ENCODE data around the gene TUBB. TPM values are rescaled to one million over a fixed set of nuclear protein-coding genes. Genes with fewer than 3 reads are reported as not detected.
A peak's percentile ranks its signal among the peaks of the same experiment; 100 is the strongest.

TUBB gene
- total RNA-seq, 2 donors from 2014 or later, result 172 to 243 TPM

DNA sequence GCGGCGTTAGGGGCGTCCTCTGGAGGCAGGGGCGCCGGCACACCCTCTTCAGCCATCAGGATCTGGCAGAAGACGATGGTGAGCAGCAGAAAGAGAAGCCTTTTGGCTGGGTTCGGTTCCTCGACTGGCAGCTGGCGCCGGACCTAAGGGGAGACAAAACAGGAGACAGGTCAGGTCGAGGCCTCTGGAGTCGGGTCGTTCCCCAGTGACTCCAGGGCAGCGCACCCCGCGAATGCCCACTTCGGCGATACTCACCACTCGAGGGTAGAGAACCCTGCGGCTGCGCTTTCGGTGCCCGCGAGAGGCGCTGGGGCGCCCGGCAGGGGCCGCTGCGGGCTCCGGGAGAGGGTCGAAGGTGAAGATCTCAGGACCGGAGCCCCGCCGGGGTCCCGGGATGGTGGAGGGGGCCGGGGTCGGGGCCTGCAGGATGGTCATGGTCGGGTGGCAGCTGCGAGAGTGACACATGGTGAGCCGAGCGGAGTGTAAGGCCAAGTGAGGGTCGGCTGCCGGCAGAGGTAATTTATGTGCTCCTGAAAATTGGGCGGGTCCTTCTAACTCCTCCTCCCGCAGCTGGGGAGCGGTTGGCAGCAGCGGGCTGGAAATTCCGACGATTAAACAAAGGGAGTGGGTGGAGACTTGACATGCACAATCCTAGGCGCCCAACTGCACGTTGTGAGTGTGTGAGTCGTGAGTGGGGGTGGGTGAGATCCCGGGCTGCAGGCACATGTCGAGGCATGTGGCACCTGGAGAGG lies 24.1 kb downstream of the TUBB start, which contains the start of gene IER3:
Gene IER3 (minus strand): TSS at position 494 of the 752 bp plus-strand sequence. CDS start 29 bp downstream, at position 465.
- Histone ChIP-seq H3K4me1 (ENCODE audit: control insufficient read depth in 1 of 2, low read depth in 2 of 2) (peaks cover 9 to 46% of the 10 kb centered on the region in 2 donors), H3K36me3 (peaks cover 13% of the 10 kb centered on the region), H3K4me3 (peak within 1 kb of the TSS; percentile 93), H3K9me3 (no peaks in the 10 kb centered on the region), H3K27me3 (replicated peaks; ENCODE audit: insufficient read depth) (no peaks in the 10 kb centered on the region), H3K27ac (peak within 1 kb of the TSS; percentile 92 to 94)
- ATAC-seq (ENCODE audit: insufficient number of reproducible peaks, low FRiP score, low read depth) (peak; percentile 30), DNase-seq (ENCODE audit: low spot score) (peak; percentile 64)
- peak; percentile 71 for TF ChIP-seq CTCF (IDR thresholded peaks at IDR 0.05)

GRCh38 chr6:30747300-30747687 lies 27.1 kb downstream of the TUBB start:
- H3K27me3 ChIP-seq (replicated peaks; ENCODE audit: insufficient read depth), result no peaks in the 10 kb centered on the region
- no peak overlapping the region for H3K4me3 ChIP-seq
- no peaks in the 10 kb centered on the region for H3K36me3 ChIP-seq
- no peaks in the 10 kb centered on the region for H3K9me3 ChIP-seq
- H3K27ac ChIP-seq, result no peak overlapping the region
- peaks cover 8 to 33% of the 10 kb centered on the region in 2 donors for H3K4me1 ChIP-seq (ENCODE audit: control insufficient read depth in 1 of 2, low read depth in 2 of 2)
- DNase-seq (ENCODE audit: low spot score) (no peak), ATAC-seq (ENCODE audit: insufficient number of reproducible peaks, low FRiP score, low read depth) (no peak)
- TF ChIP-seq CTCF (IDR thresholded peaks at IDR 0.05), result no peak

DNA sequence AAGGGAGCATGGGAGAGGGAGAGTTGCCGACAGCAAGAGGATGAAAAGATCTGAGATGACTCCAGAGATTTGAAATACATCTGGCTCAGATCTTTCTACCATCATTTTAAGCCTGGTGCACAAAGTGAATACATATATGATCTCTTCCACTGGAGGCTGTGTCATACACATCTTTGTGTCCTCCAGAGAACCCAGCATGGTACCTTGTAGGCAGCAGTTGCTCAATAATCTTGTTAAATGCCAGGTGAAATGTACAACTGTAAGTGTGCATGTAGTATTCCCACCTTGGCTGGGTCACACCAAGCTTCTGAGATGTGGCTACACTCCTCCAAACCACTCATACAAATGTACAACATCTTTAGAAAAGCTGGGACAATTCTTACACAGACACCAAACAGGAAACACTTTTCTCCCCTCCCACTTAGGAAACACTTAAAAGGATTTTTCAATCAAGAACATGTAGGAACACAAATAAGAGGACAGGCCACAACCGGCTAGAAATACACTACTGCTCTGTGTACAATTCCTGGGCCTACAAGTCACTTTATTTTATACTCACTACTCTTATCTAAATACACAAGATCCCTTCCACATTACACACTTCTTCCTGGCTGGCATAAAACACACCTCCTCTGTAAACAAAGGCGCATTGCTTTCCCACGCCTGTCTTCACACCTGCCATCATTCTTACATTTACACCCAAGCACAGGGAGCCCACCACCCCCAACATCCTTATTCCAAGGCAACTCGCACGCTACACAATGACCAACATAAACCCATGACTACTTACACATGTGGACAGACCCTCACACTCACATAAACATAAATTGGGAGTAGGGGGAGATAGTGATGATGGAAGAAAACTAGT lies 28.0 kb downstream of the TUBB start:
- TF ChIP-seq CTCF (IDR thresholded peaks at IDR 0.05), result no peak
- Histone ChIP-seq H3K36me3 (no peaks in the 10 kb centered on the region), H3K4me3 (no peak overlapping the region), H3K9me3 (no peaks in the 10 kb centered on the region), H3K27ac (no peak overlapping the region), H3K4me1 (ENCODE audit: control insufficient read depth in 1 of 2, low read depth in 2 of 2) (peaks cover 13 to 36% of the 10 kb centered on the region in 2 donors), H3K27me3 (replicated peaks; ENCODE audit: insufficient read depth) (no peaks in the 10 kb centered on the region)
- ATAC-seq (ENCODE audit: insufficient number of reproducible peaks, low FRiP score, low read depth), result no peak
- no peak for DNase-seq (ENCODE audit: low spot score)

- TF ChIP-seq CTCF (IDR thresholded peaks at IDR 0.05), result no peak
- ATAC-seq (ENCODE audit: insufficient number of reproducible peaks, low FRiP score, low read depth) (no peak), DNase-seq (ENCODE audit: low spot score) (no peak)
- H3K27ac ChIP-seq, result no peak overlapping the region
- H3K36me3 ChIP-seq, result no peaks in the 10 kb centered on the region
- peaks cover 17 to 37% of the 10 kb centered on the region in 2 donors for H3K4me1 ChIP-seq (ENCODE audit: control insufficient read depth in 1 of 2, low read depth in 2 of 2)
- H3K27me3 ChIP-seq (replicated peaks; ENCODE audit: insufficient read depth), result no peaks in the 10 kb centered on the region
- no peaks in the 10 kb centered on the region for H3K9me3 ChIP-seq
- no peak overlapping the region for H3K4me3 ChIP-seq
Measured at GRCh38 chr6:30748851-30749540, 28.8 kb downstream of the TUBB start.
